ENCODE measurements around the gene CDC42BPB.

Gene CDC42BPB

DNA sequence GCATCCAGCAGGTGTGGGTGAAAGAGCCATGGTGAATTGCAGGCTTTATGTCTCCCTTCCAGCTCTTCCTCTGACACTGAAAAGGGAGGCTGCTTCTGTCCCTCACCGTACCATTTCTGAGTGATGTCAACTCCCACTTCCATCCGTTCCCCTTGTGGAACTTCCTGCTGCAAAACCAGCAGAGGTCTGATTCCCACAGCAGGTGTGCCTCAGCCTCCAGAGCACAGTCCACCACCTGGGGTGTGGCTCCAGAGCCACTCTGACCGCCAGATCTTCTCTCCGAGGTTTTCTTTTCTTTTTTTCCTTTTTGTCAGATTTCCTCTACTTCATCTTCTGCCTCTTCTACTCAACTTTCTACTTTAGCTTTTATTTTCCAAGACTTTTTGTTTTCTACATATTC, 62.7 kb downstream of the CDC42BPB start:
- no peak for DNase-seq (ENCODE audit: low read depth)

DNA sequence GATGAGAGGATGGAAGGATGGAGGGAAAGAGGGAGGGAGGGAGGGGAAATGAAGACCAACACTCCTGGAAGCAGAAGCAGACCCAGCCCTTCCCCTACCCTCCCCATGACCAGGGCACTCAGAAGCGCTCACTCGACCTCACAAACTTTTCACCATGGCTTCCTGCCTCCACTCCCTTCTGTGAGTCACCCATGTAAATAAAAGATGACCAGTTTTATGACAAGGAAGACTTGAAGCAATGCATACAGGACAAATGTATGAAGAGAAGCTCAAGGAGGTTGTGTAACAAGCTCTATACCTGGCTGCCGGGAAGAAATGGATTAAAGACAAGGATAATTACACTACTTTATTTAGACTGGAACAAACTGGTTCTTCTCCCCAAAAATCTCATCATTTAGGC, 63.8 kb downstream of the CDC42BPB start:
- DNase-seq (ENCODE audit: low read depth): peak; percentile 90

- peak; percentile 42 for DNase-seq (ENCODE audit: low read depth)
These were observed 66.0 kb downstream of the CDC42BPB start for GRCh38 chr14:102991376-102991775.

- DNase-seq (ENCODE audit: low read depth): no peak
These were observed 69.3 kb downstream of the CDC42BPB start for GRCh38 chr14:102988054-102988453.

DNA sequence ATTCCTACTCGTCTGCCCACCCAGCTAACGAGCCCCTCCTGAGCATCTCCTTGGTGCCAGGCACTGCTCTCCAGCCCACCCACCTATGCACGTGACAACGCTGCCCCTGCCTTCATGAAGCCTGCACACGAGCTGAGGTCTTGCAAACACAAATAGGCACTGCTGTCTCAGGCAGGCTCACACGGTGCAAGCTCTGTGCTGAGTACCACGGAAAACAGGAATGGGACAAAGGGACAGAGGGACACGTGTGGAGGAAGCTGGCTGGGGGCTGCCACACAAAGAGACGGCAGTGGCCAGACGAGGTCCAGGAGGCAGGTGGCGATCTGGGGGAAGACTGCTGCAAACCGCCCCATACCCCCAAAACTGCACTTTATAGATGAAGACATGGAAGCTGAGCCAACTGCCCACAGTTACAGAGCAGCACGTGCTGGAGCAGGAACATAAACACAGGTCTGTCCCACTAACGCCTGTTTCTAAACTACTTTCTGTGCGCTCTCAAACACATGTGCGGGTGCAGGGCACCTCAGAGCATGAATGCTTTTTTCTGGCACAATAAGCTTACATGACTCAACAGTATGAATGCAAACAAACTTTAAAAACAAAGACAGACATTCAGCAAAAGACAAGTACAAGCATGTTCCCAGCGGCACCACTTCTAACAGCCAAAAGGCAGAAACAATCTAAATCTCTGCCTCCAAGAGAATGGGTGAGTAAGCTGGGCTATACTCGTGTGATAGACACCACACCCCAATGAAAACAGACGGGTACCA, 70.4 kb downstream of the CDC42BPB start:
- peak; percentile 36 for DNase-seq (ENCODE audit: low read depth)

GRCh38 chr14:102985665-102986064, 71.7 kb downstream of the CDC42BPB start:
- DNase-seq (ENCODE audit: low read depth): no peak

DNA sequence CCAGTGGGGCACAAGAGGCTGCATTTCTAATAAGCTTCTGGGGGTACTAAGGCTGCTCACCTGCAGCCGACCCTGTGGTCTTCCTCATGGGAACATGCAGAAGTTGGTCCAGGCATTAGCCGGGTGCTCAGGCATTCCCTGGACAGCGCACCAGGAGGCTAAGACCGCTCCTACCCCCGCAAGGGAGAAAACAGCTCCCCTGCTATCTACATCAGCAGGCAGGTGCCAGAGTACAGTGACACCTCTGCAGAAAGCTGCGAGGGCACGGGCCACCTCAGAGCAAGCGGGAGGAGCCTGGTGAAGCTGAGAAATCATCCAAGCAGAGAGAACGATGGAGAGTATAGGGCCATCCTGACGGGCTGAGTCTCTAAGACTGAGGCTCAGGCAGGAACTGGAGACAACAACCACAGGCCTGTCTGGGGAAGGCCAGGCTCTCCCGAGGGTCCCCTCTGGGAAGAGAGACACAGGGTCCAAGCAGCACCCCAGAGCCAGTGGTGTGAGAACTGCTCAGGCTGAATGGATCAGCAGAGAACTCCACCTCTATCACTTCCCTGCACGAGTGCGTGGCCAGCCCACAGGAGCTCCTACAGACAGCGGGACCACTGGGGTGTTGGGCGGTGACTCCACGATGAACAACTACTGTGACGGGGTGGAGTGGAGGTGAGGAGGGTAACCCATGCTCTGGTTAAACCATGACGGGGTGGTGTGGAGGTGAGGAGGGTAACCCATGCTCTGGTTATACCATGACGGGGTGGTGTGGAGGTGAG, 72.8 kb downstream of the CDC42BPB start:
- no peak for DNase-seq (ENCODE audit: low read depth)

DNA sequence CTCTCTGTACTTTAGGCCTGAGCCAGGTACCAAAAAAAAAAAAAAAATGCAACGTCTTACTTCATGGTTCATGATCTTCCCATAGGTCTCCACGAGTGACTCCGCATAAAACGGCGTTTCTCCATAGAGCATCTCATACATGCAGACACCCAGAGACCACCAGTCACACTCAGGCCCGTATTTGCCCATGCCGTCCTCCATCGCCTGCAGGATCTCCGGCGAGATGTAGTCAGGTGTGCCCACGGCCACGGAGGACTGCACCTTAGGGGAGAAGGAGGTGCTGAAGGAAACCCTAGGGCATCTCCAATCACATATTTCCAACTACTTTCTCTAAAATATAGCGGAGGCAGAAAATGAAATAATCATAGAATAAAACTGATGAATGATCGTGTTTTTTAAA, 73.9 kb downstream of the CDC42BPB start:
- DNase-seq (ENCODE audit: low read depth): no peak

- DNase-seq (ENCODE audit: low read depth): no peak
These were observed 74.4 kb downstream of the CDC42BPB start for GRCh38 chr14:102982852-102983470.

DNA sequence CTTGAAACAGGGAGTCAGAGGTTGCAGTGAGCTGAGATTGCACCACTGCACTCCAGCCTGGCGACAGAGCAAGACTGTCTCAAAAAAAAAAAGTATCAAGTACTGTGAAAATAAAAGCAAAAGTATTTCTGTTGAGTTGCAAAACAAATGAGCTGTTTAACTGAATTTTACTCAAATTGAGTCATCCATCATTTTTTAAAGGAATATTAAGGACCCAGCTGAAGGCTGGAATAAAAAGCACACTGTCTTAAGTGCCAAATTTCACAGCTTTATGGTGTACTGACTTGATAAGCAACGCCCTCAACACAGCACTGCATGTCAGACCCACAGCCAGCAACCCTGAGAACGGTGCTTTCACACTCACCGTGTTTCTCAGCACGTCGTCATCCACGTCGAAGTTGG, 76.9 kb downstream of the CDC42BPB start:
- no peak for DNase-seq (ENCODE audit: low read depth)

- no peak for DNase-seq (ENCODE audit: low read depth)
These were observed 77.9 kb downstream of the CDC42BPB start for GRCh38 chr14:102979406-102979805.

DNA sequence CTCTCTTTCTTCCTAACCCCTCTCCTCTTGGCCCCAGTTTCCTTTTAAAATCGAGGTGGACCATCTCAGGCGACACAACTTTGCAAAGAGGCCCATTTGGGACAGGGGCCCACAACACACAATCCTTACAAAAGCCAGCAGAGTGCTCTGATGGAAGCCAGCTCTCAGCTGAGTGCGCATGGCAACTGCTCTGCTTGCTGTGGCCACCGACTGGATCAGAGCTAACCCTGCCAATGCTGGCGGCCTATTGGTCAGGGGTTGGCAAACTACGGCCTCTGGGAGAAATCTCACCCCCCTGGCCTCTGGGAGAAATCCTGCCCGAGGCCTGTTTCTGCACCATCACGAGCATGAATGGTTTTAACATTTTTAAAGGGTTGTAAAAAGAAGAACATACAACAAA, 79.9 kb downstream of the CDC42BPB start:
- DNase-seq (ENCODE audit: low read depth): no peak

- no peak for DNase-seq (ENCODE audit: low read depth)
These were observed 81.7 kb downstream of the CDC42BPB start for GRCh38 chr14:102975662-102976061.

GRCh38 chr14:102973706-102974285, 83.6 kb downstream of the CDC42BPB start:
- DNase-seq (ENCODE audit: low read depth): no peak

- no peak for DNase-seq (ENCODE audit: low read depth)
These were observed 85.3 kb downstream of the CDC42BPB start for GRCh38 chr14:102971836-102972606.

DNA sequence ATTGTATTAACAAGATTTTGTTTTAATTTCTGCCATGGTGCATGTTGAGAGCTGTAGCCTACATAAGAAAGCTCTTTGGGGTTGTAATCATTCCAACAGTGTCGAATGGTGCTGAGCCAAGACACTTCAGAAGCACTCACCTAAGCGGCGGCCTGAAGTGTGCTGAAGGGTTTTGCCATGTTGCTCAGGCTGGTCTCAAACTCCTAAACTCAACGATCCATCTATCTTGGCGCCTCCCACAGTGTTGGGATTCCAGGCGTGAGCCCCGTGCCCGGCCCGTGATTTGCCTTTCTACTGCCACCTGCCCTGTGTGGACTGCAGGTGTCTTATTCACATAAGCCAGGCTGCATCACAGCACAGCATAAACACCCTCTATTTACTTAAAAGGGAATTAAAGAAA, 86.0 kb downstream of the CDC42BPB start:
- no peak for DNase-seq (ENCODE audit: low read depth)

DNA sequence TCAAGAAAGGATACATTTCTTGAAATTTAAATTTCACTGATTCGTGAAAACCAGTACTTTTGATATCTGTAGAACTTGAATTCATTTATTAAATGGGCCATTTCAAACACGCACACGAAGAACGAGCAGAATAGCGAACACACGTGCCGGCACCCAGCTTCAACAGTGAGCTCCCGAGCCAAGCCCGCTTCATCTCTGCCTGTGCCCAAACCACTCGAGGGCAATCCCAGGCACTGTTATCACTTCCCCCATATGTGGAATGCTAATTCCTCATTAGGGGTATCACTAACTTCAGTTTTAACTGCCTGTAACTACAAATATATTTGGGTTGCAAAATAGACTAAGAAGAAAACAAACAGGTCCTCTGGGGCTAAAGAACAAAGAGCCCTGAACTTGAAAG, 86.9 kb downstream of the CDC42BPB start:
- DNase-seq (ENCODE audit: low read depth): no peak

DNA sequence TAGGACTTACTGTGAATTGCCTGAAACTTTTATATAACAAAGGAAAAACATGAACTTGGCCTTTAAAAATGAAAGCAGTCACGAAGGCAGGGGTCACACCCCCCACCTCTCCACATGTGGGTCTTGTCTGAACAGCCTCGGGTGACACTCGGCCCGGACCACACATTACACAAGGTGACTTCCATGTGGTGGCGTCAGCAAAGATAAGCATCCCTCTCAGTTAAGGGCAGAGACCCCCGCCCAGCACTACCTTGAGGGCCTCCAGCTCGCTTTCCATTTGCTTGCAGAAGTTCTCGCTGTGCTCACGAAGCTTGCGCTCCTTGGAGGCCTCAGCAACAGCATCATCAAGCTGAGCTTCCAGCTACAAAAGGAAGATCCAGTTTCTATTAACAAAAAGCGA, 87.4 kb downstream of the CDC42BPB start:
- DNase-seq (ENCODE audit: low read depth): no peak

- DNase-seq (ENCODE audit: low read depth): no peak
These were observed 88.1 kb downstream of the CDC42BPB start for GRCh38 chr14:102969060-102969791.

GRCh38 chr14:102968306-102968705, 89.0 kb downstream of the CDC42BPB start:
- DNase-seq (ENCODE audit: low read depth): no peak

- DNase-seq (ENCODE audit: low read depth): no peak
These were observed 89.9 kb downstream of the CDC42BPB start for GRCh38 chr14:102967506-102967795.

Data from ELR (cell line).